GM18502 (cell line): ENCODE data around the gene C11orf24.
A peak's percentile ranks its signal among the peaks of the same experiment; 100 is the strongest.
"Not testable (repeated sequence)": the region's sequence is repeated elsewhere in the genome, so short reads cannot be mapped to it uniquely, and the experiment has no call there.

Experiments used
- ATAC-seq: cut with Tn5 transposase; IDR thresholded peaks from one replicate; pipeline ENCODE4 v1.9.1; 2021; ENCODE audit warnings: mild to moderate bottlenecking; ENCODE audit not compliant: unreplicated experiment, poor library complexity

C11orf24 gene

GRCh38 chr11:68300076-68300830 is 28.5 kb upstream of the C11orf24 start:
- no peak for ATAC-seq

GRCh38 chr11:68299517-68299879 is 27.7 kb upstream of the C11orf24 start:
- not testable (repeated sequence) for ATAC-seq

- no peak for ATAC-seq
Observed at GRCh38 chr11:68298659-68299516, 27.1 kb upstream of the C11orf24 start.

- ATAC-seq: peak; percentile 48
Observed at GRCh38 chr11:68297812-68298658, 26.3 kb upstream of the C11orf24 start.

DNA sequence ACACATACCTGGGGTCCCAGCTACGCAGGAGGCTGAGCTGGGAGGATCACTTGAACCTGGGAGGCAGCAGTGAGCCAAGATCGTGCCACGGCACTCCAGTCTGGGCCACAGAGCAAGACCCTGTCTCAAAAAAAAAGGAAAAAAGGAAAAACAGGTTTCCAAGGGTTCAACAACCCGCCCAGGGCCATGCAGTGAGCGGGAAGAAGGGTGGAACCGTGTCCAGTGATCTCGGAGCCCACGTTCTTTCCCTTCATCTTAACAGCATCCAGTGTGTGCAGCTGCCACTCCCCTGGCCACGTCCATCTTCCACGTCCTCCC is 25.7 kb upstream of the C11orf24 start:
- no peak for ATAC-seq

GRCh38 chr11:68297052-68297378 is 25.2 kb upstream of the C11orf24 start:
- ATAC-seq: no peak

- no peak for ATAC-seq
Observed at GRCh38 chr11:68296344-68297051, 24.7 kb upstream of the C11orf24 start.

GRCh38 chr11:68295940-68296339 is 24.2 kb upstream of the C11orf24 start:
- ATAC-seq: no peak

- ATAC-seq: no peak
Observed at GRCh38 chr11:68295271-68295670, 23.5 kb upstream of the C11orf24 start.

DNA sequence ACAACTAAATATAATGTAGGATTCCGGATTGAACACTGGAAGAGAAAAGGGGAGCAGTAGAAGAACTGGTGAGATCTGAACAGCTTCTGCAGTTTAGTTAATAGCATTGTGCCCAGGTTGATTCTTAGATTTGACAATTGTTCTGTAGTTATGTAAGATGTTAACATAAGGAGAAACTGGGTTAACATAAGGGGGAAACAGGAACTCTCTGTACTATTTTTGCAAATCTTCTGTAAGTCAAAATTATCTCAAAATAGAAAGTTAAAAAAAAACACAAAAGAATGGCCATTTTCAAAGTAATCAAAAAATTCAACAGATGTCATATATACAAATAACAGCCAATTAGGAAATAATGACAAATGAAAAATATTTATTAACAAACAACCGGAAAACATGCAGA is 21.9 kb upstream of the C11orf24 start:
- ATAC-seq: no peak

DNA sequence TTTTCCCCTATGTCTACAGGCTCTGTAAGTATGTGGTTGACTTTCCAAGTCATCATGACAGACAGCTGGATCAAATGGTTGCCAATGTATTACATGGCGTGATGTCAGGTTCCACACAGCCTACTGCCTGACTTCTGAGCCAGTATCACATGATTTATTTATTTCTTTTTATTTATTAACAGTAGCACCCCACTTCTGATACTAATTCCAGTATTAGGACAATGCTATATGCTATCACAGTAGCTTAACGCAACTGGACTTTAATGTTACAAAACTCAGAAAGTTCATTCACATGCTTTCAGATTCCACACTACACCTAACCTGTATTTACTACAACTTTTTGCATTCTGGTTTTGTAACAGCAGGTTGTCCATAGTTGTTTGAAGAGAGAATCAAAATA is 17.7 kb upstream of the C11orf24 start:
- no peak for ATAC-seq

- no peak for ATAC-seq
Observed at GRCh38 chr11:68287419-68287818, 15.6 kb upstream of the C11orf24 start.

- ATAC-seq: not testable (repeated sequence)
Observed at GRCh38 chr11:68284588-68284987, 12.8 kb upstream of the C11orf24 start.

DNA sequence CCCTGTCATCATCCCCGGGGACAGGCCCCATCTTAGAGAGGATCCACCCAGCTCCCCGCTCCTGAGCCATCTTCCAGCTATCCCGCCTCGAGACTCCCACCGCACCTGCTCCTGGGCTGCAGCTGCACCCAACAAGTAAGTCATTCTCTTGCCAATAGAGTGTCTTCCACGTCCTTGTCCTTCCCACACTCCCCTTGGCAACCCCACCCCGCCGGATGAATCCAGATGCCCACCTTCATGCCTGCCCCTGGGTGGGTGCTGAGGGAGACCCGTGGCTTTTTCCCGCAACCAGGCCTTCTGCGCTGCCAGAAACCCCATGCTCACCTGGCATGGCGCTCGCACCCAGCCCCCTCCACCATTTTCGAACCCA is 11.1 kb upstream of the C11orf24 start:
- ATAC-seq: no peak

- ATAC-seq: no peak
Observed at GRCh38 chr11:68282141-68282860, 10.5 kb upstream of the C11orf24 start.

DNA sequence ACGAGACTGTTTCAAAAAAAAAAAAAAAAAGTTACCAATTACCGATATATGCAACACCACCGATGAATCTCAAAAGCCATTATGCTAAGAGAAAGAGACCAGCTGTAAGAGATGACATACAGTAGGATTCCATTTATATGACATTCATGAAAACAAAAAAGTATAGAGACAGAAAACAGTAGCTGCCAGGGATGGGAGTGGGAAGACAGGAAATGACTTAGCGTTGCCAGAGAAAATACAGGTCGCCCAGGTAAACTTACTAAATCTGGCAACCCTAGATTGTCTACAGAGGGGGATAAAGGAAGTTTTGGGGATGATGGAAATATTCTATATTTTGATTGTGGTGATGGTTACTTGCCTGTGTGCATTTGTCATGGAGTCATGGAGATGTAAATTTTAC is 7.9 kb upstream of the C11orf24 start:
- ATAC-seq: no peak

DNA sequence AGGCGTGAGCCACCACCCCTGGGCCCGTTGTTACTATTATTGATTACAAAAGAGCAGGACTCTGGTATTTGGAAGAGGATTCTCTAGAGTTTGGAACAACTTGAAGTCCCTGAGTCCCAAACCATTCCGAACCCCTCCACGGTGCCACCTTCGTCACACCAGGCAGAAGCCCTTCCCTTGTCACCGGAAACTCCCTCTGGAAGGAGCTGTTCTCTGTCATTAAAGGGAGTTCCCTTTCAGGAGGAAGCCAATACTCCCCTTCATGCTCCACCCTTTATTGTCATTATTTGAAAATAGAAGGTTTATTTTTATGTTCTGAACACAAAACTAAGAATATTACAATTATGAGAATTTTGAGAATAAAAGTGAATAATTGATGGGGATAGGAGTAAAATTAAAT is 5.1 kb upstream of the C11orf24 start:
- ATAC-seq: no peak

DNA sequence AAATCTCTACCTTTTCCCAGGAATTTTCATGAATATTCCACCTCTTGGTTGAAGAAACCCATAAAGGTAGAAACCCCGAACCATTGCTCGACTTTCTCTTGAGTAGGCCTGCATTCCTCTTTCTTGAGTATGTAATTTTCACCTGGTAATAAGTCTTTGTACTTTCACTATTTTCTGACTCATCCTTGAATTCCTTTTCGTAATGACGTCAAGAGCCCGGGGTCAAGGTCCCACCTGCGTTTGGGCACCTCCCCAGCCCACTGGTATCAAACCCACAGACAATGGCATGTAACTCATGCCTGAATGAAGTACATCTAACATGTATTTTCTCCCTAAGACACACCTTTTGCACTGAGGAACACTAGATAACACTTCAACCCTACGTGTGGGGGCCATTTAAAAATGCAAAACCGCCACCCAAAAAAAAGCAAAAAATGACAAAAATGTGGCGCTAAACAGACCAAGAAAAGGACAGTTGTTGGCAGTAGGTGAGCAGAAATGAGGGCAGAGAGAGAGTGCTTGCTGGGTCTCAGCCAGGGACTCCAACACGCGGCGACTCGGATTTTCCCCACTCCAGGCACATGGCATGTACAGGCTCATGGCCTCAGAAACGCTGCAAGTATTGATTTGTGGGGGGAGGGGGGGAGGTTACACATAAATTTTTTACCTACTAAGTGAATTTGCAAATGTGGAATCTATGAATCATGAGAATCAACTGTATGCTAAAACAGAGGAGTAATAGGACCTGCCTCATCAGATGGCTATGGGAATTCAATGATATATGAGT is 4.1 kb upstream of the C11orf24 start:
- no peak for ATAC-seq

DNA sequence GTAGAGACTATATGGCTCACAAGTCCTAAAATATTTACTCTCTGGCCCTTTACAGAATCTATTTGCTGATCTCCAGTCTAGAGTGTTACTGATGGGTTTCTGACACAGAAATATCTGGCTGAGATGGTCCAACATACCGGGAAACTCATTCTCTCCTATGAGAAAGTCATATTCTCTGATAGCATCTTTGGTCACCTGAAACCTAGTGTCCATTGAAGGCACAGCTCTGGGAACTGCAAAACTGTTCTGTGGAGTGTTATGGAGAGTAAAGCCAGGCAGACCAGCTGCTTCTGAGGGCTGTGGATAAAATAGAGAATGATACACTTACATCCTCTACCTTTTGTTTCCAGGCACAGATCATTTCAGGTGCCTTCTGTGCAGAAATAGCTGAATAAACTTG is 2.5 kb upstream of the C11orf24 start:
- no peak for ATAC-seq
